ENCODE data around the gene CFAP299.
"Not testable (repeated sequence)": the region's sequence is repeated elsewhere in the genome, so short reads cannot be mapped to it uniquely, and the experiment has no call there.

CFAP299 gene

DNA sequence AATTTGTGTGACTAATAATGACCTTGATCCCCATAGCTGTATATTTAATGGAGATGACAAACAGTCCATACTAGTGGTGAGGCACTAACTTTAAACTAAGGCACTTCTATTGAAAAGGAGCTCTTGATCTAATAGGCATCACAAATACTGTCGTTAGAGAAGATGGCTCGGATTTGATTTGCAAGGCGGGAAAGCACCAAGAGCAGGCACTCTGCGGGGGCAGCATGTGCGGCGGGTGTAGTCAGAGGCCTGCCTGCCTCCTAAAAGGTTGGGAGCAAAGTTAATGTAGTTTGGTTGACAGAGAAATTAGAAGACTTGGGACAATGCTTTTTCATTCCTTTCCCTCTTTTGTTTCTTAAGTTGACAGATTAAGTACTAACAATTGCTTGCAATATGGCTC, 278.8 kb downstream of the CFAP299 start:
- no peak for DNase-seq

- no peak for DNase-seq
Measured at GRCh38 chr4:80615099-80615498, 279.6 kb downstream of the CFAP299 start.

DNA sequence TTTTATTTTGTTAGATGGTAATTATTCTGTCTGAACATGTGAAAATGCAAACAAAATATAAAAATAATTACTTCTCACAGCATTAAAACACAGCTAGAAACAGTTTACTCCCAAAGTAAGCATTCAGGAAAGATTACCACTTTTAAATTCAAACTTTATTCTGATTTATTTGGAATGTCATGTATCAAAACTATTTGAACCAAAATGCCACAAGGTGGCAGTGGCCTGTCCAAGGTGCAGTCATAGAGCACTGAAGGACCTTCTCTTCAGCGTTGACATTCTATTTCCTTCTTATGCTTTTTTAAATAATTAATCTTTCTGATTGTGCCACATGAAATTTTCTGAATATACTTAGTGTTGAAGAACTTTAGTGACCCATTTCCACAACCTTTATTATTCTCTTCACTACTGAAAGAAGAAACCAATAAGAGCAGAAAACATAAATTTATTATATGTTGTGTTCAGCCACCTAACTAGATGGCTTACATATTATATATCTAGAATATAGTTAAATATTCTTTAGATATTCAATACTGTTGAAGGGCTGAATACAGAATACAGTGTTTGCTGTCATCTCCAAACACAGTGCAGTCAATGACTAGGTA, 283.6 kb downstream of the CFAP299 start:
- no peak for DNase-seq

DNA sequence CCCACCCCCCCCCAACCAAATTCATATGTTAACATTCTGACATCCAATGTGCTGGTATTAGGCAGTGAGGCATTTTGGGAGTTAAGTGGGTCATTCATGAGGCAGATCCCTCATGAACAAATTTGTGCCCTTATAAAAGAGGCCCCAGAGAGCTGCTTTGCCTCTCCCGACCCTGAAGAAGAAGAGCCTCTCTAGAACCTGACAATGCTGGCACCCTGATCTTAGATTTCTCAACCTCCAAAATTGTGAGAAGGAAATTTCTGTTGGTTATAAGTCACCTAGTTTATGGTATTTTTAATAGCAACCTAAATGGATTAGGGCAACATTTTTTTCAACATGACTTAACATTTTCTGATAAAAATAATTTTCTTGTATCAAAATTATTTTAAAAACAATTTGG, 296.3 kb downstream of the CFAP299 start:
- no peak for DNase-seq

DNA sequence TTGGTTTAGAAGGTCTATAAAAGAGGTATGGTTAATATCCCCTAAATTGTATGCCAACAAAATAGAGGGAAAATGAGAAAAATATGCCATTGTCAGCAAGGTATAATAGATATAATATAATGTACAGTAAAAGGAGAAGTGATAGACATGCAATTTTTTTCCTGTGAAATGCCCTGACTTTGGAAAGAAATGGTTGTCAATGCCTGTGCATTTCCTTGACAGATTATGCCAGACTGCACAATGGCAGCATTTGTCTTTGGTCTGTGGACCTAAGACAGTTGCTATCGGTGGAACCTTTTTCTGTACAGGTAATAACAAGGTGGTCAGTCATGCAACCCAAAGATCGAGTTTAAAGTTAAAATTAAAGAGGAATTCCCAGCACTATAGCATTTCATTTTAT, 301.7 kb downstream of the CFAP299 start:
- DNase-seq = no peak

- no peak for DNase-seq
Measured at GRCh38 chr4:80646061-80646460, 310.5 kb downstream of the CFAP299 start.

- no peak for DNase-seq
Measured at GRCh38 chr4:80655662-80656061, 320.1 kb downstream of the CFAP299 start.

- not testable (repeated sequence) for DNase-seq
Measured at GRCh38 chr4:80670118-80670517, 334.6 kb downstream of the CFAP299 start.

DNA sequence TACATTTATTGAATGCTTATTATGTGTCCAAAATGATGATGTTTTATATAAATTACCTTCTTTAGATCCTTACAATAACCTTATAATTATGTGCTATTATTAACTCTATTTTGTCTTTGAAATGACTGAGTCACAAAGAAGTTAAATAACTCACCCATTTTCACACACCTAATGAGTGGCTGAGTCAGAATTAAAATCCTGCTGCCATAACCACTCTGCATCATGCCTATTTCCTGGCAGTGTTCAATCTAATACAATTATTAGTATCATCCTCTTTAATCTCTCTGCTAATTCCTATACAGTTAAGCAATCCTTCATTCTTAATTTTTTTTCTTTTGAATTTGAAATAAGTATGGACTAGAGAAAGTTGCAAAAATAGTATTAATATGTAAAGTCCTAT, 342.9 kb downstream of the CFAP299 start:
- no peak for DNase-seq

DNA sequence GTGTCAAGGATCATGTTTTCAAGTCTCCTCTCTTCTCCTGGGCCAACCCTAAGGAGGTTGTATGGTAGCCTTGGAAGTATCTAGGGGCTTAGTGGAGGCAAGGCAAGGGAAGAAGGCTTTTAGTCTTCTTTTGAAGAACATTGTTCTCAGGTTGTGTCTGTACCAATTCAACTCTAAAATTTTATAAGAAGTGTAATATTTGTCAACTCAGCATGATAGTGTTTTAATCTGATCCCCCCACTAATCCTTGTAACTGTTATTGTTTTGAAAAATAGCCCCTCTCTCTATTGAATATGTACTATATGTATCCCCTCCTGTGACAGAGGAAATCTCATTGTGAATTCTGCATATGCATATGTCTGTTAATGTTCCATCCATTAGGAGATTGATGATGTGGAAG, 345.4 kb downstream of the CFAP299 start:
- DNase-seq = no peak

DNA sequence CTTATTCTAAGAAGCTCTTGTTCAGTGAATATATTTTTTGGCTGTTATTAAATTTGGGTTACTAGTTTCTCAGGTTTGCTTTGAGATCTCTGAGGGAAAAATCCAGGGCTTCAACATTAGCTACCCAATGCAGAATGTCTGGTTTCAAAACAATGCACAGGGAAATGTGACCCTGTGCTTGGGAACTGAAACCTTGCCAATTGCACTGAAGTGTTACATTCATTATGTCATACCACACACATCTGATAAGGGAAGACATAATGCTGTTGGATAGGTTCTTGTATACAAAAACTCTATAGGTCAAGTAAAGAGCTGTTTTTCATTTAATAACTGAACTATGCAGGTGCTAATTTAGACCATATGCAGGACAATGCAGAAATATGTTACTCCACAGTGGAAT, 349.7 kb downstream of the CFAP299 start:
- DNase-seq = no peak

GRCh38 chr4:80687736-80688135, 352.2 kb downstream of the CFAP299 start:
- DNase-seq = not testable (repeated sequence)

DNA sequence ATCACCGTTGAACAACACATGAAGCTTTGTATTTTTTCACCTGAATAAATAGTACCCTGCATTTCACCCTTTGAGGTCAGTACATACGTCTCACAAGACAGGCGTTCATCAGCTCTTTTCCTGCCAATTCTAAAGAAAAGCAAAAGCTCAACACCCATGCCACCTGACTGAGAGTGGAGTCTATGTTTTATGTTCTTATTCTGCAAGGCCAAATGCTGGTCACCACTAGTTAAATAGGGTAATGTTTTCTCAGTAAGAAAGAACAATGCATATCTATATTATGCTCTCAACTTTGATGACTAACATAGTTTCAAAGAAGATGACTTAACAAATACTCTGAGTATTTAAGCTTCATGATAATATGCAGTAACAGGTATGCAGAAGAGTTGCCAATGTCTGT, 358.6 kb downstream of the CFAP299 start:
- DNase-seq = no peak

- no peak for DNase-seq
Measured at GRCh38 chr4:80705311-80705710, 369.8 kb downstream of the CFAP299 start.

DNA sequence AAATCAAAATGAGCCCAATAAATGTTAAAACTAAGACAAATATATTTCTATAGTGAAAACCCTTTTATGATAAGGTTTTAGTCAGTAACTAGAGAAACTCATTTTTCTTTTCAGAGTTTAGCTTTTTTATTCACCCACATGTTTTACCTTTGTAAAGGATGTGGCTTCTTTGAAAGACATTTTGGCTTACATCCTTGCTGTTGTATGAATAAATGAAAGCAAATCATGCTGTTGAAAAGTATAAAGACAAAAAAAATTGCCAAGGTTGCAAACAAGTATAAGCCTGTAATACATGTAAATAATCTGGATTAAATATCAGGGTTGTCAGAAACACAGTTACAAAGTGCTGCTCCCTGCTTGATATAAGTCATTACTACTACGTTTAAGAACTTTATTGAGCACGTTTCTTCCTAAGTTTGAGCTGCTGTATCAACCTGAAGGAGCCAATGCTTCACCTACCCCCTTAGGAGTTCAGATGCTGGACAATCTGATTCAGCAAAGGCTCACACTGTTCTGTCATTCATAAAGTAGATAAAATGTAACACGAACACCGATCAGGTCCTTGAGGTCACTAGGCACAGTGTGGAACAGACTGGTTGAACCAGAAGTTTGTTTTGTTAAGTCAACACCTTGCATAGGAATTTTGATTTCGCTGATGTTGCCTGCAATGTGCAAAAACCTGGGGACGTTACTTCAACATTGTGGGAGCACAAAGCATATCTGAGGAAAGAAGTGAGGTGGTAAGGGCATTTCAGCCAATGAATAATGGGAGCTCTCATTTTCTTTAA, 373.7 kb downstream of the CFAP299 start:
- no peak for DNase-seq

- no peak for DNase-seq
Measured at GRCh38 chr4:80710748-80711451, 375.4 kb downstream of the CFAP299 start.

GRCh38 chr4:80711956-80712355, 376.4 kb downstream of the CFAP299 start:
- DNase-seq = no peak

- DNase-seq = no peak
Measured at GRCh38 chr4:80713409-80713808, 377.9 kb downstream of the CFAP299 start.

DNA sequence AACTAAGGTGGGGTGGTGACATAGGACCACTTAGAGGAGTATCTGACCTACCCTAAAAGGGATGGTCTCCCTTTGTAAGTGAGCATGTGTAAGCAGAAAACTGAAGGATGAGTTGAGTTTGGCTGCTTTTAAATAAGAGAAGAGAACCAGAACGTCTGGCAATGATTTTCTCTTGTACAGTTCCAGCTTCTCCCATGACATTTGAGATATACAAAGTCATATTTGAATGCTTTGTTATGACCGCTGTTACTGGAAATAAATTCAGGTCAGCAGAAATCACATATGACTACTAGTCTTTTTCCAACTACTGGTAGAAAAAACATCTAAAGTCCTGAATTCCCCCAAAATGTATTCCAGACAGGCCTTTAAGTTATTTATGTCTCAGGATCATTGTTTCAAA, 381.7 kb downstream of the CFAP299 start:
- no peak for DNase-seq

- DNase-seq = no peak
Measured at GRCh38 chr4:80726471-80726870, 390.9 kb downstream of the CFAP299 start.

GRCh38 chr4:80730158-80730557, 394.6 kb downstream of the CFAP299 start:
- no peak for DNase-seq

DNA sequence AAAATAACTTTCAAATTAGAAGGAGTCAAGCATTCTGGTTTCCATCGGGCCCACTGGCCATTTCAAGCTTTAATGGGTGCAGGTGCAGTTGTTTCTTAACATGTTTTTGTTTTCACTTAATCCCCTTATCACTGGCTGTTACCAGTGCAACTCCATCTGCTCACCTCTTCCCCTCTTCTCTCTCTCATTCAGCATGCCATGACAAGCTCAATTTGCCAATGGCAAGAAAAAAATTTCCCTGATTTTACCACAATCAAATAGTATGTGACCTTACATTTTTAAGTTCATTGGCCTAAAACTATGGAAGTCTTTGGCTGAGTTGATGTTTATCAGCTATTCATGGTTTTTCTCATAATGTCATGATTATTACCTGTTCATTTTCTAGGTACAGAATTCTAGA, 395.9 kb downstream of the CFAP299 start:
- no peak for DNase-seq

GRCh38 chr4:80732010-80732409, 396.5 kb downstream of the CFAP299 start:
- DNase-seq = no peak

DNA sequence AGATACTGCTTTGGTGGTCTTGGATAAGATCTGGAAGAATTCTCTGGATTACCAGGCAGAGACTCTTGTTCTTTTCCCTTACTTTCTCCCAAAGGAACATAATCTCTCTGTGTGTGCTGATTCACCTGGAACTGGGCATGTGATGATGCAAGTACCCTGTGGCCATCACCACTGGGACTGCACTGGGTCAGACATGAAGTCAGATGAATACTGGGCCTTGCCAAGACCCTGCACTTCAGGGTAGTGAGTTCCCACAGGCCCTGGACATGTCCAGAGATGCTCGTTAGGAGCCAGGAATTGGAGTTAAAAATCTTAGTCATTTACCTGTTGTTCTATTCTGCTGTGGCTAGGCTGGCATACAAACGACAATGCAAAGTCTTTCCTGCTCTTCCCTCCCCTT, 404.8 kb downstream of the CFAP299 start:
- DNase-seq = no peak
